Fibroblast of lung (primary cell): Measurements from ENCODE around the gene TCERG1.

Experiments used
- CTCF ChIP-seq, 2 donors: IDR thresholded peaks in 1 of 2; conservative IDR thresholded peaks in 1 of 2; 1 replicate in 1 of 2; 2 replicates in 1 of 2; pipeline ENCODE4 v1.5.1; 2011 to 2012; ENCODE audit warnings: low read length in 2 of 2, control low read depth in 1 of 2, inconsistent platforms in 1 of 2, low read depth in 1 of 2, mild to moderate bottlenecking in 1 of 2
- EZH2 ChIP-seq: IDR thresholded peaks from 2 replicates; pipeline ENCODE4 v1.5.1; 2012; ENCODE audit warnings: low read length, control low read depth, mild to moderate bottlenecking; ENCODE audit errors: missing control alignments

- TF ChIP-seq CTCF (conservative IDR thresholded peaks at IDR 0.05 in 1 of 2, IDR thresholded peaks at IDR 0.05 in 1 of 2; ENCODE audit: low read depth in 1 of 2, low read length in 2 of 2) (no peak), EZH2 (no peak)
Measured at GRCh38 chr5:146463446-146463845, 16.3 kb downstream of the TCERG1 start.
